Bladder microvascular endothelial cell (primary cell): ENCODE results near the gene N4BP2. TPM values are rescaled to one million over a fixed set of nuclear protein-coding genes. Genes with fewer than 3 reads are reported as not detected.

Source experiments
- total RNA-seq: library from RNA; depleted of rRNA; stranded (reverse); fragments of >200 nt; gene quantifications from 2 replicates; pipeline ENCODE4 v1.2.3, GENCODE V29; 2014

Gene N4BP2
- total RNA-seq, result 3.1 and 7.5 TPM in 2 replicates

GRCh38 chr4:40056716-40057585, at the start of gene N4BP2:
Gene N4BP2 (plus strand): TSS chr4:40056850. CDS start chr4:40097341, 40,491 bp downstream.

GRCh38 chr4:40196724-40197281, 140.2 kb downstream of the N4BP2 start, which contains the start of gene RHOH:
Gene RHOH (plus strand): TSS chr4:40197031. CDS start chr4:40243387, 46,356 bp downstream.

Other genes with a start within 250 kb of the N4BP2 start
- 40.2 and 90.4 TPM in 2 replicates for gene PDS5A, start 78.9 kb upstream of the N4BP2 start, total RNA-seq
- gene RHOH, start 140.2 kb downstream of the N4BP2 start, total RNA-seq, result not detected in 2 replicates